AG04449 (cell line): ENCODE results near the gene DBF4B.

Experiments used
- CTCF ChIA-PET: fragments of 350-600 bp; formaldehyde crosslinking; extraction: SDS; loops from one replicate; lab custom pipeline; 2021; ENCODE audit warnings: antibody characterized with exemption; lab: Yijun Ruan, JAX
- POLR2A ChIA-PET: fragments of 400-600, 350-600 bp; formaldehyde crosslinking; extraction: SDS; loops from one replicate; lab custom pipeline; 2020; ENCODE audit warnings: antibody characterized with exemption, inconsistent platforms; lab: Yijun Ruan, JAX
- DNase-seq: peaks from one replicate; pipeline ENCODE4 v3.0.0-alpha.2; 2010; ENCODE audit warnings: low read depth, low spot score
- H3K4me3 ChIP-seq: 2 replicates; pipeline ENCODE4 v1.5.1; 2011; ENCODE audit warnings: low read depth, mild to moderate bottlenecking, control low read depth, low read length
- TF ChIP-seq, protein P1 (sequence below): IDR thresholded peaks from one replicate; pipeline ENCODE4 v1.5.1; 2011; ENCODE audit warnings: mild to moderate bottlenecking, moderate library complexity, low read length, control low read depth, inconsistent platforms; ENCODE audit not compliant: insufficient read depth; ENCODE audit errors: missing control alignments

DBF4B gene

DNA sequence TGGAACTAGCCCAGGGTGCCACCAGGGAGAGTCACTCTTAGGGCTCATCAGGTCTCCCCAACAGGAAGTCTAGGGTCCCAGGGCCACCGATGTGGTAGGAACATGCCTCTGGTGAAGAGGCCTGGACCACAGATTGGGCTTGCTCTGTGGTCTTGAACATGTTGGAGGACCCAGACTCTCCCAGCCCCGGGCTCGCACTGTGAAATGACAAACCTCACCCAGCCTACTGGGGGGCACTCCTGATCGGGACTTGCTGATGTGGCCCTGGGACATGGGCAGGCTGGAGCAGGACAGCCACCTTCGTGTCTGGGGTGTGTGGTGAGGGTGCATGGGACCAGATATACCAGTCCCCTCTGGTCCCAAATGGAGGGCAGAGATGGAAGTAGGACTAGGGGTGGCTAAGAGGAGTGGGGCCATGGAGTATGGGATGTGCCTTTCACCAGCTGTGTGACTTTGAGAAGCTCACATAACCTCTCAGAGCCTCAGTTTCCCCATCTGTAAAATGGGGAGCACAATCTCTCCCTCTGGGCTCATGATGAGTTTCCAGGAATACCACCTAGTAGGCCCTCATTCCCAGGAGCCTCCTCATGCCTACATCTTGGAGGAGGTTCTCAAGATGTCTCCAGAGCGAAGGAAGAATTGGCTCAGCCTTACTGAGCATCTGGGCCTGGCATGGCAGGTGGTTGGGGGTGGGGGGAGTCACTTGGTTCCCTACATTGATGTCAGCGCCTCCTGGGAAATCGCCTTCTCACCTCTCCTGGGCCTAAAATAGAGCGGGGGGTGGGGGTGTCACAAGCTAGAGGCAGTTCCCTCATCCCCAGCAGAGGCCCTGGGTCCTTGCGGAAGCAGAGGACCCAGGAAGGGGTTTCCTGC lies 48.8 kb downstream of the DBF4B start:
- no peak for DNase-seq
- CTCF ChIA-PET = no interaction called here
- POLR2A ChIA-PET = no interaction called here
- TF ChIP-seq, protein P1, sequence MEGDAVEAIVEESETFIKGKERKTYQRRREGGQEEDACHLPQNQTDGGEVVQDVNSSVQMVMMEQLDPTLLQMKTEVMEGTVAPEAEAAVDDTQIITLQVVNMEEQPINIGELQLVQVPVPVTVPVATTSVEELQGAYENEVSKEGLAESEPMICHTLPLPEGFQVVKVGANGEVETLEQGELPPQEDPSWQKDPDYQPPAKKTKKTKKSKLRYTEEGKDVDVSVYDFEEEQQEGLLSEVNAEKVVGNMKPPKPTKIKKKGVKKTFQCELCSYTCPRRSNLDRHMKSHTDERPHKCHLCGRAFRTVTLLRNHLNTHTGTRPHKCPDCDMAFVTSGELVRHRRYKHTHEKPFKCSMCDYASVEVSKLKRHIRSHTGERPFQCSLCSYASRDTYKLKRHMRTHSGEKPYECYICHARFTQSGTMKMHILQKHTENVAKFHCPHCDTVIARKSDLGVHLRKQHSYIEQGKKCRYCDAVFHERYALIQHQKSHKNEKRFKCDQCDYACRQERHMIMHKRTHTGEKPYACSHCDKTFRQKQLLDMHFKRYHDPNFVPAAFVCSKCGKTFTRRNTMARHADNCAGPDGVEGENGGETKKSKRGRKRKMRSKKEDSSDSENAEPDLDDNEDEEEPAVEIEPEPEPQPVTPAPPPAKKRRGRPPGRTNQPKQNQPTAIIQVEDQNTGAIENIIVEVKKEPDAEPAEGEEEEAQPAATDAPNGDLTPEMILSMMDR = no peak
- H3K4me3 ChIP-seq = no peak overlapping the region

DNA sequence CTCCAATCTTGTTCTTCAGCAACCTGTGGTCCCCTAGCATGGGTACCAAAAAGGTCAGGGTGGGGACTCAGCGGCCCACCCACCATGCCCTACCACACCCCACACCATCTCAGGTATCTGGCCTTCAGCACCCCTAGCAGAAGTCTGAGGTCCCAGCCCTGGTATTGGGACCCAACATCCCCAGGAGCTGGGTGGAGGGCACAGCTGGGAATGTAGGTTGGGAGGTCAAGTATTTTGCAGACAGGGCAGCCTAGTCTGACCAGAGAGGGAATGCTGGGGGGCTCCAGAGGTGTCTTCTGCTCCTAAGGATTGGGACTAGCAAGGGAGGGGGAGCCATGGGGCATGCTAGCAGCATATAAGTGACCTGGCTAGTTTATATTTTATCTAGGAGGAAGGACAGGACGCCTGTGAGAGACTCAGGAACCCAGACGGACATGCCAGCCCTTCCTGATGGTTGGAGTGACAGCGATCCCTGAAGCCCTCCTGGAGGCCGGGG lies 49.5 kb downstream of the DBF4B start:
- TF ChIP-seq, protein P1 = no peak
- ChIA-PET POLR2A (no interaction called here), CTCF (interaction anchor here (2.9 kb wide), 1 partner anchor 107 kb away, joined by 9 read pairs; no protein-coding TSS in a partner anchor)
- DNase-seq = no peak
- no peak overlapping the region for H3K4me3 ChIP-seq

DNA sequence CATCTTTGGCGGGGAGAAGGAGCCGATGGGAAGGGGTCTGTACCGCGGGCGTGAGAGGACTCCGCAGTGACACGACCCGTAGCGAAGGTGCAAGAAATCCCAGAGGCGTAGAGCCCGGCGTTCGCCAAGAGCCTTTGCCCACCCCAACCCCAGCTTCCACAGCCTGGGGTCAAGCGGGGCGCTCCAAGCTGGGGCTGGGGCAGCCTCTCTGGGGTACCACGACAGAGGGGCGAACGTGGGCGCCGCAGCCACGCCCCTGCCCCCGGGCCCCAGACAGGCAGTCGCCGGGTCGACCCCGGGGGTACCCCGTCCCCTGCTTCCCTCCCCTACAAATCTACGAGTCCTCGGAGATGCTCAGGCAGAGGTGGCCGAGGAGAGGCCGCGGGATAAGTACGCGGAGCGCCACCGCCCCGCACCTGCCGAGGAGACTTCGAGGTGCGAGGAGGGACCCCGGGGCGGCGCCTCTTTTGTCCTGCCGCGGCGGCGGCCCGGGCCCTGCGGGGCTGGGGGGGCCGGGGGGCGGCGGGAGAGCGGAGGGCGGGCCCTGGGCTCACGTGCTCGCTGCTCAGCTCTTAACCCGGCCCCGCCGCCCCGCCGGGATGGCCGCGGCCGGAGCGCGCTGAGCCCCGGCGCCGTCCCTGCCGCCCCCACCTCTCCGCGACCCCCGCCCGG lies 50.1 kb downstream of the DBF4B start, which contains the start of gene ADAM11:
ADAM11 (plus strand) TSS at position 575 of the 672 bp plus-strand sequence. CDS start 212 bp downstream, outside the sequence.
- ChIA-PET POLR2A (no interaction called here), CTCF (interaction anchor here (1.4 to 2.9 kb wide), 3 partner anchors 17 to 120 kb away, joined by 5 to 9 read pairs (median 6); no protein-coding TSS in a partner anchor)
- TF ChIP-seq, protein P1 = no peak
- peak within 1 kb of the TSS; percentile 50 for H3K4me3 ChIP-seq
- DNase-seq = no peak

DNA sequence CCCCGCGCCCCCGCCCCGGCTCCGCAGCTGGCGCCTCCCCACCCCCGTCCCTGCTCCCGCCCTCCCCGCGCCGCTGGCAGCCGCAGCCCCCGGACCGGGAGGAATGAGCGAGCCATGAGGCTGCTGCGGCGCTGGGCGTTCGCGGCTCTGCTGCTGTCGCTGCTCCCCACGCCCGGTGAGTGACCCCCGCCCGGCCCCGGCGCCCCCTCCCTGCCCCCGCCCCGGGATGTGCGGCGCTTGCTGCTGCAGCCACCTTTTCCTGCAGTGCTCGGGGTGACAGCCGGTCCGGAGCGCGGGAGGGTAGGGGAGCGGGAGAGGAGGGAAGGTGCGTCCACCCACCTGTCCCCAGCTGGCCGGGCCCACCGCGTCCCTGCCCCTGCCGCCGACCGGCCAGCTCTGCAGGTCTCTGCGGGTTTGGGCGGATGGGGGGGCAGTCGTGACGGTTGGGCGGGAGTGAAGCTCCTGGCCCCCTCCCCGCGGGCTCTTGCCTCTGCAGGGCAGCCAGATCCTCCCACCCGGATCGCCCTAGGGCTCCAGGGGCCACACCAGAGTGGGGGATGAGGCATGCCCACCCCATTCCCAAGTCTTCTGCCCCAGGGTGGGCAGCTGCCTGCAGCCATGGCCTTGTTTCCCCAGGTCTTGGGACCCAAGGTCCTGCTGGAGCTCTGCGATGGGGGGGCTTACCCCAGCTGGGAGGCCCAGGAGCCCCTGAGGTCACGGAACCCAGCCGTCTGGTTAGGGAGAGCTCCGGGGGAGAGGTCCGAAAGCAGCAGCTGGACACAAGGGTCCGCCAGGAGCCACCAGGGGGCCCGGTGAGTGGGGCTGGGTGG lies 50.8 kb downstream of the DBF4B start:
- DNase-seq = no peak
- H3K4me3 ChIP-seq = peak overlapping the region; percentile 50
- CTCF ChIA-PET = interaction anchor here (1.4 to 2.9 kb wide), 3 partner anchors 16 to 119 kb away, joined by 5 to 9 read pairs (median 6); no protein-coding TSS in a partner anchor
- TF ChIP-seq, protein P1 = no peak
- POLR2A ChIA-PET = no interaction called here

DNA sequence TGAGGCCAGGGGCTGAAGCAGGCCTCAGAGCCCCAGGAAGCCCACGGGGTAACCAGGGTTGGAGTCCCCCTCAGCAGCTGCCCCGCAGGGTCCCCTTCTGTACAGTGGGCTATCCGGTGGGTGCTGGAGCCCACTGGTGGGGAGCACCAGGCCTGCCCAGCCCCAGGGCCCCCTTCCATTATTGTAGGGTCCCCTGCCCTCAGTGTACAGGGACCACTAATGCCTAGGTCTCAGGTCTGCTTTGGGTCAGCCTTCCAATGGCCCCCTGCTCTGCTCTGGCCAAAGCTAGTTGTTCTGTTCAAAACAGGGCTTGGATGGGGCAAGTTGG lies 51.4 kb downstream of the DBF4B start:
- CTCF ChIA-PET = interaction anchor here (0.8 to 2.9 kb wide), 4 partner anchors 15 to 119 kb away, joined by 3 to 9 read pairs (median 6); no protein-coding TSS in a partner anchor
- TF ChIP-seq, protein P1 = no peak
- no peak overlapping the region for H3K4me3 ChIP-seq
- DNase-seq = no peak
- POLR2A ChIA-PET = no interaction called here
